ENCODE results near the gene STK32C. TPM values are rescaled to one million over a fixed set of nuclear protein-coding genes. Genes with fewer than 3 reads are reported as not detected.

The STK32C gene
- total RNA-seq, 1 experiment from 2014 or later, result 16.5 TPM

DNA sequence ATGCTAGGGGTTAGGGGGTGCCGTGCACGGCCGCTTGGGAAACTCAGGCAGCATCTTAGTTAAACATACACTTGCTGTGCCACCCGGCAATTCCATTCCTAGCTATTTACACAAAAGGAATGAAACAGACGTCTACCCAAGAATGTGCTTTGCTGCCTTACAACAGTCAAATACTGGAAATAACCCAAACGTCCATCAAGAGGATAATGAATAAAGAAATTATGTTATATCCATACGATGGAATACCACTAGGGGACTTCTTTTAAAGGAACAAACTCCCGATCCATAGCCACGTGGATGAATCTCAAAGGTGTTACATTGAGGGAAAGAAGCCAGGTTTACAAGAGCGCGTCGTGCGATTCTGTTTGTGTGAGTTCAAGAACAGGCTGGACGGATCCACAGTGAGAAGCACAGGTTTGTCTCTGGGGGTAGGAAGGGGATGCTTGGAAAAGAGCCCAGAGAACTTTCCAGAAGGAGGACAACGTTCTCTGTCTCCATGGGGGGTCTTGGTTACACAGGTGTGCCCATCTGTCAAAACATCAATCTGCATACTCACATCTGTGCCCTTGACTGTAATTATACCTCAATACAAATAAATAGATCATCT, 41.8 kb downstream of the STK32C start:
- DNase-seq (ENCODE audit: low spot score), result no peak
- H3K9me3 ChIP-seq (ENCODE audit: low read depth, low read length, poor library complexity, severe bottlenecking), result no peaks in the 10 kb centered on the region
- H3K4me1 ChIP-seq (ENCODE audit: insufficient read depth, low read length, poor library complexity, severe bottlenecking), result no peaks in the 10 kb centered on the region
- H3K27ac ChIP-seq (ENCODE audit: low read depth, low read length, poor library complexity, severe bottlenecking), result no peak overlapping the region
- no peaks in the 10 kb centered on the region for H3K27me3 ChIP-seq (replicated peaks; ENCODE audit: insufficient read depth, low read depth, low read length, poor library complexity)
- TF ChIP-seq, protein P1, sequence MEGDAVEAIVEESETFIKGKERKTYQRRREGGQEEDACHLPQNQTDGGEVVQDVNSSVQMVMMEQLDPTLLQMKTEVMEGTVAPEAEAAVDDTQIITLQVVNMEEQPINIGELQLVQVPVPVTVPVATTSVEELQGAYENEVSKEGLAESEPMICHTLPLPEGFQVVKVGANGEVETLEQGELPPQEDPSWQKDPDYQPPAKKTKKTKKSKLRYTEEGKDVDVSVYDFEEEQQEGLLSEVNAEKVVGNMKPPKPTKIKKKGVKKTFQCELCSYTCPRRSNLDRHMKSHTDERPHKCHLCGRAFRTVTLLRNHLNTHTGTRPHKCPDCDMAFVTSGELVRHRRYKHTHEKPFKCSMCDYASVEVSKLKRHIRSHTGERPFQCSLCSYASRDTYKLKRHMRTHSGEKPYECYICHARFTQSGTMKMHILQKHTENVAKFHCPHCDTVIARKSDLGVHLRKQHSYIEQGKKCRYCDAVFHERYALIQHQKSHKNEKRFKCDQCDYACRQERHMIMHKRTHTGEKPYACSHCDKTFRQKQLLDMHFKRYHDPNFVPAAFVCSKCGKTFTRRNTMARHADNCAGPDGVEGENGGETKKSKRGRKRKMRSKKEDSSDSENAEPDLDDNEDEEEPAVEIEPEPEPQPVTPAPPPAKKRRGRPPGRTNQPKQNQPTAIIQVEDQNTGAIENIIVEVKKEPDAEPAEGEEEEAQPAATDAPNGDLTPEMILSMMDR (conservative IDR thresholded peaks at IDR 0.05; ENCODE audit: low read depth, low read length), result no peak
- no peak for TF ChIP-seq EZH2 (IDR thresholded peaks at IDR 0.05; ENCODE audit: borderline replicate concordance, low read depth, low read length, poor library complexity, severe bottlenecking)
- intact Hi-C loops (cut with micrococcal nuclease; ENCODE audit: unreplicated experiment), result no loop called here
- BruUV-seq (replicated peaks), result no TSS peak
- ChIA-PET POLR2A (ENCODE audit: low non-redundant PET) (no interaction called here), CTCF (no interaction called here)
- H3K4me3 ChIP-seq (ENCODE audit: low read depth, low read length, poor library complexity, severe bottlenecking), result no peak overlapping the region
- no peaks in the 10 kb centered on the region for H3K36me3 ChIP-seq (ENCODE audit: insufficient read depth, low read length, poor library complexity, severe bottlenecking)

DNA sequence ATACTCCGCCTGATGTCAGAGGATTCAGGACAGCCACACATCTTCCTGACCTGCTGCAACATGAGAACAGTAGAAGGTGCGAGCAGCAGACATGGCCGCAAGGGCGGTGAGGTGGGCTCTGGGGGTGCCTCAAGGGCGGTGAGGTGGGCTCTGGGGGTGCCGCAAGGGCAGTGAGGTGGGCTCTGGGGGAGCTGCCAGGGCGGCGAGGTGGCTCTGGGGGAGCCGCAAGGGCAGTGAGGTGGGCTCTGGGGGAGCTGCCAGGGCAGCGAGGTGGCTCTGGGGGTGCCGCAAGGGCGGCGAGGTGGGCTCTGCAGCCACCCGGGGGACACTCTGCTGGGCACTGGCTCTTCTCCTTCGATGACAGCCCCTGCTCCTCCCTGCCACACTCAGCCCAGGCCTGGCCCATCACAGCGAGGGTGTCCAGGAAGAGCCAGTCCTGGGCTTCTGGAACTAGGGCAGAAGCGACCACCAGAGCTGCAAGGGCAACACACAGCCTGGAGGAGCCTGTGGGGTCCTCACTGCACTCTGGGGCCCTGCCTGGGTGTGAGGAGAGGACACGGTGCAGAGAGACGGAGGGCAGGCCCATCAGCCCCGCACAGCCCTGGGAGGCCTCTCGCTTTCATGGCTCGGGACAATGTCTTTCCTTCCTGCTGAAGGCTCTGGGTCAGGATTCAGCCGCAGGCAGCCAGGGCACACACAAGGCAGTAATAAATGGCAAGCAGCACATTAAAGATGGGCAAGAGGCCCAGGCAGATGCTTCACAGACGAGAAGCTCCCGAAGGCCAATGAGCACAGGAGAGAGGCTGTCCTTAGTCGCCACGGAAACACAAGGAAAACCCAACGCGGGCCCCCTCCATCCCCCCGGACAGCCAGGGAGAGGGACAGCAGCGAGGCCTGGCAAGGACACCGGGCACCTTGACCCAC, 42.5 kb downstream of the STK32C start:
- ChIA-PET CTCF (no interaction called here), POLR2A (ENCODE audit: low non-redundant PET) (interaction anchor here (0.6 kb wide), 1 partner anchor 116 kb away, joined by 9 read pairs; no protein-coding TSS in a partner anchor)
- Histone ChIP-seq H3K27me3 (replicated peaks; ENCODE audit: insufficient read depth, low read depth, low read length, poor library complexity) (no peaks in the 10 kb centered on the region), H3K4me3 (ENCODE audit: low read depth, low read length, poor library complexity, severe bottlenecking) (no peak overlapping the region), H3K36me3 (ENCODE audit: insufficient read depth, low read length, poor library complexity, severe bottlenecking) (no peaks in the 10 kb centered on the region), H3K27ac (ENCODE audit: low read depth, low read length, poor library complexity, severe bottlenecking) (no peak overlapping the region), H3K4me1 (ENCODE audit: insufficient read depth, low read length, poor library complexity, severe bottlenecking) (no peaks in the 10 kb centered on the region), H3K9me3 (ENCODE audit: low read depth, low read length, poor library complexity, severe bottlenecking) (no peaks in the 10 kb centered on the region)
- TF ChIP-seq EZH2 (IDR thresholded peaks at IDR 0.05; ENCODE audit: borderline replicate concordance, low read depth, low read length, poor library complexity, severe bottlenecking), result no peak
- TF ChIP-seq, protein P1 (conservative IDR thresholded peaks at IDR 0.05; ENCODE audit: low read depth, low read length), result no peak
- BruUV-seq (replicated peaks), result no TSS peak
- intact Hi-C loops (cut with micrococcal nuclease; ENCODE audit: unreplicated experiment), result no loop called here
- no peak for DNase-seq (ENCODE audit: low spot score)

DNA sequence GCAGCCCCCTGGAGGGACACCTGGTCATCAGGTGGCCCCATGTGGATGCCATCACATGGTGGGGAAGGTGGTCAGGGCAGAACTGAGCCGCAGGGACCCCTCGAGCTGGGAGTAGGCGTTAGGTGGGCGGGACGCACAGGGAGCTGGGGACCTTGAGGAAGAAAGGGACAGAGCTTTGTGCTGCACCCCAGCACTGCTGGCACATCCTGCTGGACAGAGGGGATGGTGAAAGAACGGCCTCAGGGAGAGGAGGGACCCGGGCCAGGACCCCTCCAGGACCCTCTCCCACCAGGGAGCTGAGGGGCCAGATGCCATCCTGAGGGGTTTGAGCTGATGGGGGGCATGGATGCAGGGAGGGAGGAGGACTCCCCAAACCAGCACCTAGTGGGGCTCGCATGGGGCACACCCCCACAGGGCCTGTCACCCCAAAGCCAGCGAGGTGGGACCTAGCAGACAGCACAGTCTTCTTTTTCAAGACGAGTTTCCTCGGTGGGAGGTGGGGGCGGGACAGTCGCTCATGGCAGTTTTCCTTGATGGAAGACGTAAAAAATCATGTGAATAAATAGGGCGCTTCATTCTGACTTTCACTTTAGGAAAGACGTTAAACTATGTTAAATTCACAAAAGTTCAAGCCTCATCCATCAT, 43.3 kb downstream of the STK32C start:
- no peaks in the 10 kb centered on the region for H3K4me1 ChIP-seq (ENCODE audit: insufficient read depth, low read length, poor library complexity, severe bottlenecking)
- CTCF ChIA-PET, result no interaction called here
- no TSS peak for BruUV-seq (replicated peaks)
- no peak for DNase-seq (ENCODE audit: low spot score)
- H3K9me3 ChIP-seq (ENCODE audit: low read depth, low read length, poor library complexity, severe bottlenecking), result no peaks in the 10 kb centered on the region
- H3K4me3 ChIP-seq (ENCODE audit: low read depth, low read length, poor library complexity, severe bottlenecking), result no peak overlapping the region
- TF ChIP-seq, protein P1 (conservative IDR thresholded peaks at IDR 0.05; ENCODE audit: low read depth, low read length), result no peak
- no peak for TF ChIP-seq EZH2 (IDR thresholded peaks at IDR 0.05; ENCODE audit: borderline replicate concordance, low read depth, low read length, poor library complexity, severe bottlenecking)
- no peaks in the 10 kb centered on the region for H3K36me3 ChIP-seq (ENCODE audit: insufficient read depth, low read length, poor library complexity, severe bottlenecking)
- H3K27ac ChIP-seq (ENCODE audit: low read depth, low read length, poor library complexity, severe bottlenecking), result no peak overlapping the region
- POLR2A ChIA-PET (ENCODE audit: low non-redundant PET), result interaction anchor here (0.6 kb wide), 1 partner anchor 117 kb away, joined by 9 read pairs; no protein-coding TSS in a partner anchor
- no peaks in the 10 kb centered on the region for H3K27me3 ChIP-seq (replicated peaks; ENCODE audit: insufficient read depth, low read depth, low read length, poor library complexity)
- intact Hi-C loops (cut with micrococcal nuclease; ENCODE audit: unreplicated experiment), result no loop called here

Measured in A673 (cell line).